Vagina (tissue), 2 donors: Measurements from ENCODE around the gene PELI2. TPM values are rescaled to one million over a fixed set of nuclear protein-coding genes. Genes with fewer than 3 reads are reported as not detected.

Experiments used
- DNase-seq, 2 donors: peaks; one replicate each; pipeline ENCODE4 v3.0.0-alpha.2; 2017; ENCODE audit errors: extremely low spot score in 2 of 2
- H3K27ac ChIP-seq: fragments of 200-600 bp; sonication (generic); one replicate; pipeline ENCODE4 v1.5.1; 2019
- H3K27me3 ChIP-seq: fragments of 200-600 bp; sonication (generic); one replicate; pipeline ENCODE4 v1.5.1; 2019
- H3K36me3 ChIP-seq, 2 donors: fragments of 200-600 bp; sonication (generic); one replicate each; pipeline ENCODE4 v1.5.1; 2017 to 2019
- H3K4me1 ChIP-seq: fragments of 200-600 bp; sonication (generic); one replicate; pipeline ENCODE4 v1.5.1; 2019
- H3K4me3 ChIP-seq, 2 donors: fragments of 200-600 bp; sonication (generic); 1 replicate in 1 of 2; 2 replicates in 1 of 2; pipeline ENCODE4 v1.5.1; 2016 to 2019
- H3K9me3 ChIP-seq: fragments of 200-600 bp; sonication (generic); one replicate; pipeline ENCODE4 v1.5.1; 2019
- POLR2A ChIP-seq, 2 donors: fragments of 450-650 bp; IDR thresholded peaks; one replicate each; pipeline ENCODE4 v1.6.1; 2017; ENCODE audit warnings: antibody characterized with exemption in 2 of 2, mild to moderate bottlenecking in 2 of 2, moderate library complexity in 2 of 2
- POLR2AphosphoS5 ChIP-seq, 2 donors: sonication (generic); formaldehyde crosslinking; IDR thresholded peaks; one replicate each; pipeline ENCODE4 v1.9.0; 2017; ENCODE audit warnings: antibody characterized with exemption in 2 of 2, mild to moderate bottlenecking in 2 of 2, low read depth in 1 of 2; ENCODE audit not compliant: insufficient read depth in 1 of 2
- intact Hi-C: fragments of 100-400 bp; cut with DNase I; formaldehyde crosslinking; loops from one replicate; pipeline ENCODE4 v1.15.1; 2023
- total RNA-seq: library from RNA; depleted of rRNA; stranded (reverse); fragments of >200 nt; gene quantifications from one replicate; pipeline ENCODE4 v1.2.3, GENCODE V29; 2016
- TF ChIP-seq, protein P1 (sequence below), 3 experiments: fragments of 450-650 bp in 2 of 3; fragments of 200-600 bp in 1 of 3; sonication (generic) in 1 of 3; IDR thresholded peaks; one replicate each; pipeline ENCODE4 v1.5.1; 2017 to 2019; ENCODE audit warnings: antibody characterized with exemption in 3 of 3, mild to moderate bottlenecking in 2 of 3, moderate library complexity in 2 of 3

The PELI2 gene
- total RNA-seq, 1 donor from 2014 or later = 9.6 TPM

DNA sequence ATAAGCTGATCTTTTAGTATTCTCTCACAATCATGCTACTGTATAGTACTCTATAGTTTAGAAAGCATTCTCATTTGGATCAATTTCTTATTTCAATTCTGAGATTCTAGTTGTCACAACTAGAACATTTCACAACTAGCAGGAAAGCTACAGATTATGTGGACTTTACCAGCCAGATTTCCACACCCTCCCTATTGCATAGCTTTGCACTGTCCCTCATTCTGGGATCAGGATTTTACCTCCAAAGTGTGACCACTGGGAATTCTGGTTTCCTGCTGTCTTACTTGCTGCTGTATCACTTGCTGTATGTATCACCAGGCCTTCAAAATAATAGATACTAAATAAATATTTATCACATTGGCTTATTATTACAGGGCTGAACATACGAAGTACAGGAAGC is 10.2 kb upstream of the PELI2 start:
- TF ChIP-seq, protein P1, sequence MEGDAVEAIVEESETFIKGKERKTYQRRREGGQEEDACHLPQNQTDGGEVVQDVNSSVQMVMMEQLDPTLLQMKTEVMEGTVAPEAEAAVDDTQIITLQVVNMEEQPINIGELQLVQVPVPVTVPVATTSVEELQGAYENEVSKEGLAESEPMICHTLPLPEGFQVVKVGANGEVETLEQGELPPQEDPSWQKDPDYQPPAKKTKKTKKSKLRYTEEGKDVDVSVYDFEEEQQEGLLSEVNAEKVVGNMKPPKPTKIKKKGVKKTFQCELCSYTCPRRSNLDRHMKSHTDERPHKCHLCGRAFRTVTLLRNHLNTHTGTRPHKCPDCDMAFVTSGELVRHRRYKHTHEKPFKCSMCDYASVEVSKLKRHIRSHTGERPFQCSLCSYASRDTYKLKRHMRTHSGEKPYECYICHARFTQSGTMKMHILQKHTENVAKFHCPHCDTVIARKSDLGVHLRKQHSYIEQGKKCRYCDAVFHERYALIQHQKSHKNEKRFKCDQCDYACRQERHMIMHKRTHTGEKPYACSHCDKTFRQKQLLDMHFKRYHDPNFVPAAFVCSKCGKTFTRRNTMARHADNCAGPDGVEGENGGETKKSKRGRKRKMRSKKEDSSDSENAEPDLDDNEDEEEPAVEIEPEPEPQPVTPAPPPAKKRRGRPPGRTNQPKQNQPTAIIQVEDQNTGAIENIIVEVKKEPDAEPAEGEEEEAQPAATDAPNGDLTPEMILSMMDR (IDR thresholded peaks at IDR 0.05) = no peak
- TF ChIP-seq POLR2AphosphoS5 (IDR thresholded peaks at IDR 0.05; ENCODE audit: insufficient read depth in 1 of 2, low read depth in 1 of 2) = no peak
- no peak for TF ChIP-seq POLR2A (IDR thresholded peaks at IDR 0.05)
- intact Hi-C loops = no loop called here
- Histone ChIP-seq H3K4me3 (no peak overlapping the region), H3K4me1 (no peaks in the 10 kb centered on the region), H3K27ac (no peak overlapping the region), H3K9me3 (no peaks in the 10 kb centered on the region), H3K36me3 (no peaks in the 10 kb centered on the region), H3K27me3 (no peaks in the 10 kb centered on the region)
- DNase-seq = no peak

GRCh38 chr14:56112781-56113180 is 5.4 kb upstream of the PELI2 start:
- no peaks in the 10 kb centered on the region for H3K36me3 ChIP-seq
- intact Hi-C loops = no loop called here
- H3K4me3 ChIP-seq = no peak overlapping the region
- H3K9me3 ChIP-seq = no peaks in the 10 kb centered on the region
- TF ChIP-seq POLR2A (IDR thresholded peaks at IDR 0.05) = no peak
- TF ChIP-seq POLR2AphosphoS5 (IDR thresholded peaks at IDR 0.05; ENCODE audit: insufficient read depth in 1 of 2, low read depth in 1 of 2) = no peak
- TF ChIP-seq, protein P1 (IDR thresholded peaks at IDR 0.05) = no peak
- H3K4me1 ChIP-seq = peaks cover 9% of the 10 kb centered on the region
- H3K27me3 ChIP-seq = no peaks in the 10 kb centered on the region
- H3K27ac ChIP-seq = no peak overlapping the region
- DNase-seq = no peak

- intact Hi-C loops = no loop called here
- TF ChIP-seq, protein P1 (IDR thresholded peaks at IDR 0.05) = no peak
- TF ChIP-seq POLR2AphosphoS5 (IDR thresholded peaks at IDR 0.05; ENCODE audit: insufficient read depth in 1 of 2, low read depth in 1 of 2) = no peak
- TF ChIP-seq POLR2A (IDR thresholded peaks at IDR 0.05) = no peak
- H3K36me3 ChIP-seq = no peaks in the 10 kb centered on the region
- no peaks in the 10 kb centered on the region for H3K9me3 ChIP-seq
- H3K4me1 ChIP-seq = peaks cover 17% of the 10 kb centered on the region
- no peak overlapping the region for H3K4me3 ChIP-seq
- H3K27me3 ChIP-seq = no peaks in the 10 kb centered on the region
- H3K27ac ChIP-seq = no peak overlapping the region
- no peak for DNase-seq
These were observed 2.8 kb upstream of the PELI2 start for GRCh38 chr14:56115334-56115870.

GRCh38 chr14:56115976-56116893 is 2.0 kb upstream of the PELI2 start:
- Histone ChIP-seq H3K36me3 (no peaks in the 10 kb centered on the region), H3K4me3 (peak overlapping the region in 1 of 2 donors; percentile 72), H3K27me3 (no peaks in the 10 kb centered on the region), H3K9me3 (no peaks in the 10 kb centered on the region), H3K27ac (no peak overlapping the region), H3K4me1 (peaks cover 20% of the 10 kb centered on the region)
- intact Hi-C loops = no loop called here
- no peak for TF ChIP-seq POLR2AphosphoS5 (IDR thresholded peaks at IDR 0.05; ENCODE audit: insufficient read depth in 1 of 2, low read depth in 1 of 2)
- no peak for TF ChIP-seq POLR2A (IDR thresholded peaks at IDR 0.05)
- TF ChIP-seq, protein P1 (IDR thresholded peaks at IDR 0.05) = no peak
- no peak for DNase-seq
